ENCODE data around the gene FOXN4. TPM values are rescaled to one million over a fixed set of nuclear protein-coding genes. Genes with fewer than 3 reads are reported as not detected.

The FOXN4 gene
- total RNA-seq, 1 experiment from 2014 or later = 0.52 TPM

- Histone ChIP-seq H3K79me2 (ENCODE audit: insufficient read depth, low read length) (no peaks in the 10 kb centered on the region), H4K20me1 (ENCODE audit: insufficient read depth) (no peaks in the 10 kb centered on the region), H3K4me3 (replicated peaks in 1 of 2; ENCODE audit: low read depth in 1 of 2, low read length in 2 of 2) (no peak overlapping the region), H3K27ac (ENCODE audit: low read depth, low read length) (no peak overlapping the region), H2AFZ (ENCODE audit: low read depth, low read length, poor library complexity, severe bottlenecking) (no peak overlapping the region), H3K27me3 (ENCODE audit: insufficient read depth, low read length) (no peaks in the 10 kb centered on the region), H3K4me1 (ENCODE audit: control insufficient read depth in 1 of 2, insufficient read depth in 2 of 2, low read length in 2 of 2) (no peaks in the 10 kb centered on the region), H3K9me2 (ENCODE audit: insufficient read depth) (no peaks in the 10 kb centered on the region), H3K36me3 (ENCODE audit: control insufficient read depth in 1 of 2, insufficient read depth in 2 of 2, low read length in 2 of 2) (no peaks in the 10 kb centered on the region), H3K9me3 (ENCODE audit: control insufficient read depth in 1 of 2, insufficient read depth in 1 of 2, low read depth in 1 of 2, low read length in 2 of 2) (no peaks in the 10 kb centered on the region), H3K9ac (ENCODE audit: low read length) (no peak overlapping the region), H3K4me2 (ENCODE audit: low read length) (no peak overlapping the region)
- ATAC-seq = no peak
- intact Hi-C loops (cut with micrococcal nuclease) = no loop called here
- BruUV-seq (replicated peaks) = no TSS peak
- POLR2A ChIA-PET = no interaction called here
- DNase-seq (ENCODE audit: low read depth, low spot score) = no peak
- RAD21 ChIA-PET (ENCODE audit: low non-redundant PET in 1 of 2, low total read pairs in 2 of 2, uncharacterized antibody in 2 of 2, unreplicated experiment in 2 of 2) = no interaction called here
- TF ChIP-seq RAD21 (IDR thresholded peaks at IDR 0.05; ENCODE audit: low read depth) (no peak), TCF7L2 (IDR thresholded peaks at IDR 0.05; ENCODE audit: borderline replicate concordance, extremely low read depth, insufficient read depth, insufficient read length) (no peak), SRF (IDR thresholded peaks at IDR 0.05; ENCODE audit: low read depth) (no peak), CBX3 (IDR thresholded peaks at IDR 0.05; ENCODE audit: low read depth) (no peak), EGR1 (IDR thresholded peaks at IDR 0.05; ENCODE audit: low read depth) (no peak), SIN3A (IDR thresholded peaks at IDR 0.05; ENCODE audit: low read depth) (no peak), ZBTB33 (IDR thresholded peaks at IDR 0.05; ENCODE audit: extremely low read depth, insufficient replicate concordance, low read length) (no peak), MAX (IDR thresholded peaks at IDR 0.05) (no peak), CTCF (IDR thresholded peaks at IDR 0.05 in 2 of 3, conservative IDR thresholded peaks at IDR 0.05 in 1 of 3; ENCODE audit: borderline replicate concordance in 1 of 3, insufficient read depth in 1 of 3, low read depth in 2 of 3, low read length in 2 of 3) (no peak), ZNF274 (IDR thresholded peaks at IDR 0.05; ENCODE audit: low read depth, low read length) (no peak), SP1 (IDR thresholded peaks at IDR 0.05; ENCODE audit: low read depth) (no peak), POLR2AphosphoS5 (IDR thresholded peaks at IDR 0.05; ENCODE audit: low read depth, low read length) (no peak), POLR2A (IDR thresholded peaks at IDR 0.05; ENCODE audit: borderline replicate concordance, extremely low read depth, insufficient read depth, insufficient read length) (no peak)
- CTCF ChIA-PET = no interaction called here
These were observed 20.1 kb downstream of the FOXN4 start for GRCh38 chr12:109289004-109289403.

Data from HCT116 (cell line).